ENCODE measurements around the gene RNFT2.

DNA sequence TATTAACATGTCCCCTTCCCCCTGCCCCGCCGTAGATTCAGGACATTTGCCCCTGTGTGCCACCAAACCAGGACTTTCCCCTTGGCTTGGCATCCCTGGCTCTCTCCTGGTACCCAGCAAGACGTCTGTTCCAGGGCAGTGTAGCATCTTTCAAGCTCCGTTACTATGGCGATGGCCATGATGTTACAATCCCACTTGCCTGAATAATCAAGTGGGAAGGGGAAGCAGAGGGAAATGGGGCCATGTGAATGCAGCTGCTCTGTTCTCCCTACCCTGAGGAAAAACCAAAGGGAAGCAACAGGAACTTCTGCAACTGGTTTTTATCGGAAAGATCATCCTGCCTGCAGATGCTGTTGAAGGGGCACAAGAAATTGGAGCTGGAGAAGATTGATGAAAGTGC is 114.2 kb downstream of the RNFT2 start:
- TF ChIP-seq POLR2A (IDR thresholded peaks at IDR 0.05) (no peak), POLR2AphosphoS5 (IDR thresholded peaks at IDR 0.05; ENCODE audit: insufficient read depth in 1 of 2, low read depth in 1 of 2) (no peak), CTCF (IDR thresholded peaks at IDR 0.05) (no peak)
